Endothelial cell (in vitro differentiated cells): ENCODE measurements around the gene ITLN2. TPM values are rescaled to one million over a fixed set of nuclear protein-coding genes. Genes with fewer than 3 reads are reported as not detected.
"Not testable (repeated sequence)": the region's sequence is repeated elsewhere in the genome, so short reads cannot be mapped to it uniquely, and the experiment has no call there.

Source experiments
- DNase-seq: peaks from one replicate; pipeline ENCODE4 v3.0.0; 2021; ENCODE audit warnings: low spot score
- H3K27ac Mint-ChIP-seq: one replicate; pipeline ENCODE4 v1.8.0; 2021; ENCODE audit warnings: mixed read lengths, inconsistent platforms; ENCODE audit not compliant: unreplicated experiment
- H3K27me3 Mint-ChIP-seq: one replicate; pipeline ENCODE4 v1.8.0; 2021; ENCODE audit warnings: mild to moderate bottlenecking, moderate library complexity, mixed read lengths, inconsistent platforms; ENCODE audit not compliant: unreplicated experiment
- H3K36me3 Mint-ChIP-seq: one replicate; pipeline ENCODE4 v1.8.0; 2021; ENCODE audit warnings: mild to moderate bottlenecking, low read depth, mixed read lengths, inconsistent platforms; ENCODE audit not compliant: unreplicated experiment
- H3K4me1 Mint-ChIP-seq: one replicate; pipeline ENCODE4 v1.8.0; 2021; ENCODE audit warnings: mild to moderate bottlenecking, mixed read lengths, inconsistent platforms; ENCODE audit not compliant: unreplicated experiment
- H3K4me3 Mint-ChIP-seq: one replicate; pipeline ENCODE4 v1.8.0; 2021; ENCODE audit warnings: mild to moderate bottlenecking, mixed read lengths, inconsistent platforms; ENCODE audit not compliant: unreplicated experiment
- H3K9me3 Mint-ChIP-seq: one replicate; pipeline ENCODE4 v1.8.0; 2021; ENCODE audit warnings: mixed read lengths, inconsistent platforms; ENCODE audit not compliant: unreplicated experiment
- total RNA-seq: library from RNA; stranded (reverse); fragmentation: NEBNext Ultra II Directional; extraction: Animal tissue kit (Norgen Biotek cat#: 25700); gene quantifications from one replicate; pipeline ENCODE4 v1.2.1, GENCODE V29; 2021; ENCODE audit not compliant: unreplicated experiment
- TF ChIP-seq, protein P1 (sequence below): fragments of 200-600 bp; sonication (generic); IDR thresholded peaks from one replicate; pipeline ENCODE4 v1.5.0; 2021; ENCODE audit warnings: antibody characterized with exemption; ENCODE audit not compliant: unreplicated experiment

The ITLN2 gene
- total RNA-seq, 1 donor from 2014 or later, result 118 TPM

DNA sequence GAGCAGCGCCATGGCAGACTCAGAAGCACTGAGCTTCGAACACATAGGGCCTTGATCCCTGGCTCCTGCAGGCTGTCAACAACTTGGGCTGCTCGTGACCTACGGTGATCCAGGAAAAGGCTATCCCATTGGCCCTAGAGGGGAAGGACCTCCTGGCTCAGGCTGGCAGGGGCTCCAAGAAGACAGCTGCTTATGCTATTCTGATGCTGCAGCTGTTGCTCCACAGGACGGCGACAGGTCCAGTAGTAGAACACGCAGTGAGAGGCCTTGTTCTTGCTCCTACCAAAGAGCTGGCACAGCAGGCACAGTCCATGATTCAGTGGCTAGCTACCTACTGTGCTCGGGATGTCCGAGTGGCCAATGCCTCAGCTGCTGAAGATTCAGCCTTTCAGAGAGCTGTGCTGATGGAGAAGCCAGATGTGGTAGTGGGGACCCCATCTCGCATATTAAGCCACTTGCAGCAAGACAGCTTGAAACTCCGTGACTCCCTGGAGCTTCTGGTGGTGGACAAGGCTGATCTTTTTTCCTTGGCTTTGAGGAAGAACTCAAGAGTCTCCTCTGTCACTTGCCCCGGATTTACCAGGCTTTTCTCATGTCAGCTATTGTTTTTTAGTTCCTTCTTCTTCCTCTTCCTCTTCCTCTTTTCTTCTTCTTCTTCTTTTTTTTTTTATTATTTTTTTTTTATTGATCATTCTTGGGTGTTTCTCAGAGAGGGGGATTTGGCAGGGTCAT, 18.9 kb downstream of the ITLN2 start:
- H3K27ac Mint-ChIP-seq, result no peak overlapping the region
- H3K4me1 Mint-ChIP-seq, result no peaks in the 10 kb centered on the region
- H3K36me3 Mint-ChIP-seq, result peaks cover 6% of the 10 kb centered on the region
- peaks cover 12% of the 10 kb centered on the region for H3K27me3 Mint-ChIP-seq
- DNase-seq, result no peak
- TF ChIP-seq, protein P1, sequence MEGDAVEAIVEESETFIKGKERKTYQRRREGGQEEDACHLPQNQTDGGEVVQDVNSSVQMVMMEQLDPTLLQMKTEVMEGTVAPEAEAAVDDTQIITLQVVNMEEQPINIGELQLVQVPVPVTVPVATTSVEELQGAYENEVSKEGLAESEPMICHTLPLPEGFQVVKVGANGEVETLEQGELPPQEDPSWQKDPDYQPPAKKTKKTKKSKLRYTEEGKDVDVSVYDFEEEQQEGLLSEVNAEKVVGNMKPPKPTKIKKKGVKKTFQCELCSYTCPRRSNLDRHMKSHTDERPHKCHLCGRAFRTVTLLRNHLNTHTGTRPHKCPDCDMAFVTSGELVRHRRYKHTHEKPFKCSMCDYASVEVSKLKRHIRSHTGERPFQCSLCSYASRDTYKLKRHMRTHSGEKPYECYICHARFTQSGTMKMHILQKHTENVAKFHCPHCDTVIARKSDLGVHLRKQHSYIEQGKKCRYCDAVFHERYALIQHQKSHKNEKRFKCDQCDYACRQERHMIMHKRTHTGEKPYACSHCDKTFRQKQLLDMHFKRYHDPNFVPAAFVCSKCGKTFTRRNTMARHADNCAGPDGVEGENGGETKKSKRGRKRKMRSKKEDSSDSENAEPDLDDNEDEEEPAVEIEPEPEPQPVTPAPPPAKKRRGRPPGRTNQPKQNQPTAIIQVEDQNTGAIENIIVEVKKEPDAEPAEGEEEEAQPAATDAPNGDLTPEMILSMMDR, result no peak
- H3K9me3 Mint-ChIP-seq, result peaks cover 8% of the 10 kb centered on the region
- H3K4me3 Mint-ChIP-seq, result no peak overlapping the region

DNA sequence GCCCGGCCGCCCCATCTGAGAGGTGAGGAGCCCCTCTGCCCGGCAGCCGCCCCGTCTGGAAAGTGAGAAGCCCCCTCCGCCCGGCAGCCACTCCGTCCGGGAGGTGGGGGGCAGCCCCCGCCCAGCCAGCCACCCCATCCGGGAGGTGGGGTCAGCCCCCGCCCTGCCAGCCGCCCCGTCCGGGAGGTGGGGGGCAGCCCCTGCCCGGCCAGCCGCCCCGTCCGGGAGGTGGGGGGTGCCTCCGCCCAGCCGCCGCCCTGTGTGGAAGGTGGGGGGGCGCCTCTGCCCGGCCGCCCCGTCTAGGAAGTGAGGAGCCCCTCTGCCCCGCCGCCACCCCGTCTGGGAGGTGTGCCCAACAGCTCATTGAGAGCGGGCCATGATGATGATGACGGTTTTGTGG, 21.3 kb downstream of the ITLN2 start:
- peaks cover 13% of the 10 kb centered on the region for H3K27me3 Mint-ChIP-seq
- H3K9me3 Mint-ChIP-seq, result peaks cover 12% of the 10 kb centered on the region
- not testable (repeated sequence) for DNase-seq, H3K4me1 Mint-ChIP-seq, H3K27ac Mint-ChIP-seq
- H3K36me3 Mint-ChIP-seq, result peaks cover 10% of the 10 kb centered on the region
- H3K4me3 Mint-ChIP-seq, result peak overlapping the region; percentile 67

DNA sequence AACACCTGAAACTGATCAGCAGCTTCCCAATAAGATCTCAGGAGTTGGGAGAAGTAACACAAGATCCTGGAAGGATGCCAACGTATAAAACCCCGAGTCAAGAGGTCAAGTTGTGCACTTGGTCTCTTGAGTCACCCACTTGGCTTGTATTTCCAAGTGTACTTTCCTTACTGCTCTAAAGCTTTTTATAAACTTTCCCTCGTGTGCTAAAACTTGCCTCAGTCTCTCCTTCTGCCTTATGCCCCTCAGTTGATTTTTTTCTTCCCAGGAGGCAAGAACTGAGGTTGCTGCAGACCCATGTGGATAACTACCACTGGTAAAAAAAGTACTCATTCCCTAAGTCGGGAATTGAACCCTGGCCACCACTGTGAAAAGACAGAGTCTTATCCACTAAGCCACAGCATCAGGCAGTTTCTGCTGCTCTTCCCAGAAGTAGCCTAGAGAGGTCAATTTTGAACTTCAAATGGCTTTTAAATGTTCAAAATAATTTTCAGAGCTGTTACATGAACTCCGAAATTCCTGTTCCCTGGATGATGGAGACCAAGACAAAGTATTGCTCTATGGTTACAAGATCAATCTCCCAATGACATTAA, 28.9 kb downstream of the ITLN2 start:
- Mint-ChIP-seq H3K27me3 (peaks cover 5% of the 10 kb centered on the region), H3K27ac (no peak overlapping the region), H3K36me3 (peaks cover 18% of the 10 kb centered on the region), H3K4me3 (no peak overlapping the region), H3K4me1 (peaks cover 3% of the 10 kb centered on the region), H3K9me3 (peaks cover 31% of the 10 kb centered on the region)
- no peak for DNase-seq
- TF ChIP-seq, protein P1, result no peak

DNA sequence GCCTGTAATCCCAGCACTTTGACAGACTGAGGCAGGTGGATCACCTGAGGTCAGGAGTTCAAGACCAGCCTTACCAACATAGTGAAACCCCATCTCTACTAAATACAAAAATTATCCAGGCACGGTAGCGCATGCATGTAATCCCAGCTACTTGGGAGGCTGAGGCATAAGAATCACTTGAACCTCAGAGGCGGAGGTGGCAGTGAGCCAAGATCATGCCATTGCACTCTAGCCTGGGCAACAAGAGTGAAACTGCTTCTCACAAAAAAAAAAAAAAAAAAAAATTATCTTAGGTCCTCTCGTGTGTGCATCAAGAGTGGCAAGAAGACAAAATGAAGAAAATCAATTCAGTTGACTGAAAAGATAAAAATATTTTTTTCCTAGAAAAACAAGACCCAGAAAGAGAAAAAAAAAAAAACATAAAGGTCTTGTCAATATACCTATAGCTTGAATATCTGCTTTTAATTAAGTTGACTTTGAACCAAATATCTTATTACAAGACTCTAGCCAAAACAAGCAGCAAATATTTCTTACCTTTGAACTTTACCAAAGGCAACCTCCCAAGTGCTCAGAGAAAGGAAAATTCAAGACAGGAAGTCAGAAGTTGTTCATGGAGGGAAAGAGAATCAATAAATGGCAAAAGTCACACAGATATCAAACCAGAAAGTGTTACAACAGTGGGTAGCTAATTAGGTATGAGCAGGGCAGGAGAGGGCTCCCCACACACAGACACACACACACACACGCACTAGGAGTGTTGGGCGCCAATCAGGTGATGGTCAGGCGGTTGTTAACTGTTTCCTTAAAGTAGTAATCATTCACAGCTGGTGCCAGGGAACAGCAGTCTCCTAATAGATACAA, 29.6 kb downstream of the ITLN2 start:
- Mint-ChIP-seq H3K27ac (no peak overlapping the region), H3K4me1 (peaks cover 3% of the 10 kb centered on the region), H3K4me3 (no peak overlapping the region), H3K27me3 (peaks cover 5% of the 10 kb centered on the region), H3K9me3 (peaks cover 32% of the 10 kb centered on the region), H3K36me3 (peaks cover 20% of the 10 kb centered on the region)
- TF ChIP-seq, protein P1, result no peak
- no peak for DNase-seq

DNA sequence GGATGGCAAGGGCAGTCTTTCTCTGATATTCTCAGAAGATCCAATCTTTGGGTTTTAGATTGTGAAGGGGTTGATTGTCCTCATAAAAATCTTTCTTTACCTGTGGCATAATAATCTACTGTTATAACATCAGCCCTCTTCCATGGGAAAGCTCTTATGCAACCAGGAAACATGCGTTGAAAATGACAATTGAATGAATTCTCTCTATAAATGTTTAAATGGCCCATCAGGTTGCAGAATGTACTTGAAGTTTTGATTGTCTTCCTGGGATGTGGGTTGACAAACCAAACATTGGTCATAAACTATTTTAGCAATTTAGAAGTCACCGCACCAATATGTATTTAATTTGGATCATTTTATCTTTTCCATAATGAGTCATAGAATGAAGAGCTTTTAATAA, 37.9 kb downstream of the ITLN2 start:
- Mint-ChIP-seq H3K4me3 (no peak overlapping the region), H3K27me3 (no peaks in the 10 kb centered on the region), H3K9me3 (peaks cover 6% of the 10 kb centered on the region), H3K27ac (no peak overlapping the region), H3K36me3 (peaks cover 6% of the 10 kb centered on the region), H3K4me1 (peaks cover 17% of the 10 kb centered on the region)
- DNase-seq, result no peak
- TF ChIP-seq, protein P1, result no peak

DNA sequence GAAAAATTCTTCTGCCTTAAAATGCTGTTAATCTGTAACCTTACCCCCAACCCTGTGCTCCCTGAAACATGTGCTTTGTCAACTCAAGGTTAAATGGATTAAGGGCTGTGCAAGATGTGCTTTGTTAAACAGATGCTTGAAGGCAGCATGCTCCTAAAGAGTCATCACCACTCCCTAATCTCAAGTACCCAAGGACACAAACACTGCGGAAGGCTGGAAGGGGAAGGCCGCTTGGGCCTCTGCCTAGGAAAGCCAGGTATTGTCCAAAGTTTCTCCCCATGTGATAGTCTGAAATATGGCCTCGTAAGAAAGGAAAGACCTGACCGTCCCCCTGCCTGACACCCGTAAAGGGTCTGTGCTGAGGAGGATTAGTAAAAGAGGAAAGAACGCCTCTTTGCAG, 41.4 kb downstream of the ITLN2 start:
- DNase-seq, H3K9me3 Mint-ChIP-seq, H3K36me3 Mint-ChIP-seq, H3K27ac Mint-ChIP-seq, H3K27me3 Mint-ChIP-seq, H3K4me3 Mint-ChIP-seq: not testable (repeated sequence)
- peaks cover 22% of the 10 kb centered on the region for H3K4me1 Mint-ChIP-seq
